Tibial nerve (tissue), 3 donors: ENCODE results near the gene TMEM132D.

Experiments used
- CTCF ChIP-seq, 5 experiments: fragments of 200-600 bp in 3 of 5; fragments of 450-650 bp in 2 of 5; sonication (generic) in 3 of 5; IDR thresholded peaks; one replicate each; pipeline ENCODE4 v1.5.1; 2016 to 2019; ENCODE audit warnings: antibody characterized with exemption in 5 of 5, mild to moderate bottlenecking in 3 of 5, moderate library complexity in 2 of 5
- POLR2A ChIP-seq, 2 donors: fragments of 450-650 bp; IDR thresholded peaks; one replicate each; pipeline ENCODE4 v1.6.1; 2017; ENCODE audit warnings: antibody characterized with exemption in 2 of 2, mild to moderate bottlenecking in 2 of 2, moderate library complexity in 2 of 2

GRCh38 chr12:129208566-129208965, 695.3 kb downstream of the TMEM132D start:
- TF ChIP-seq CTCF (IDR thresholded peaks at IDR 0.05): no peak
- no peak for TF ChIP-seq POLR2A (IDR thresholded peaks at IDR 0.05)
